HG02588 (cell line): ENCODE data around the gene ZNF581.

Experiments used
- ATAC-seq: cut with Tn5 transposase; IDR thresholded peaks from one replicate; pipeline ENCODE4 v1.9.1; 2021; ENCODE audit warnings: mild to moderate bottlenecking, moderate library complexity; ENCODE audit not compliant: unreplicated experiment

Gene ZNF581

GRCh38 chr19:55611300-55611982, 32.0 kb upstream of the ZNF581 start:
- no peak for ATAC-seq

- ATAC-seq: no peak
These were observed 31.3 kb upstream of the ZNF581 start for GRCh38 chr19:55611983-55612645.

DNA sequence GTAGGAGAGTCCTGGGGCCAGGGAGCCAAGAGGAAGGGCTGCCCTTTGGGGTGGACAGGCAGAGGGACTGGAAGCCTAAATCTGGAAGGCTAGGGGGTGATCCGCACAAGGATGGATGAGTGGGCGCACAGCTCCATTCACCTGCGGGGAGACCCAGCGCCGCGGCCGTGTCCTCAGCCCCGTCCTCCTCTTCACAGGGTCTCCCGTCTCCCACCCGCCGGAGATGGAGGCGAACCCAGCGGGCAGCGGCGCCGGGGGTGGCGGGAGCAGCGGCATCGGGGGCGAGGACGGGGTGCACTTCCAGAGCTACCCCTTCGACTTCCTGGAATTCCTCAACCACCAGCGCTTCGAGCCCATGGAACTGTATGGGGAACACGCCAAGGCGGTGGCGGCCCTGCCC, 30.1 kb upstream of the ZNF581 start:
- no peak for ATAC-seq

DNA sequence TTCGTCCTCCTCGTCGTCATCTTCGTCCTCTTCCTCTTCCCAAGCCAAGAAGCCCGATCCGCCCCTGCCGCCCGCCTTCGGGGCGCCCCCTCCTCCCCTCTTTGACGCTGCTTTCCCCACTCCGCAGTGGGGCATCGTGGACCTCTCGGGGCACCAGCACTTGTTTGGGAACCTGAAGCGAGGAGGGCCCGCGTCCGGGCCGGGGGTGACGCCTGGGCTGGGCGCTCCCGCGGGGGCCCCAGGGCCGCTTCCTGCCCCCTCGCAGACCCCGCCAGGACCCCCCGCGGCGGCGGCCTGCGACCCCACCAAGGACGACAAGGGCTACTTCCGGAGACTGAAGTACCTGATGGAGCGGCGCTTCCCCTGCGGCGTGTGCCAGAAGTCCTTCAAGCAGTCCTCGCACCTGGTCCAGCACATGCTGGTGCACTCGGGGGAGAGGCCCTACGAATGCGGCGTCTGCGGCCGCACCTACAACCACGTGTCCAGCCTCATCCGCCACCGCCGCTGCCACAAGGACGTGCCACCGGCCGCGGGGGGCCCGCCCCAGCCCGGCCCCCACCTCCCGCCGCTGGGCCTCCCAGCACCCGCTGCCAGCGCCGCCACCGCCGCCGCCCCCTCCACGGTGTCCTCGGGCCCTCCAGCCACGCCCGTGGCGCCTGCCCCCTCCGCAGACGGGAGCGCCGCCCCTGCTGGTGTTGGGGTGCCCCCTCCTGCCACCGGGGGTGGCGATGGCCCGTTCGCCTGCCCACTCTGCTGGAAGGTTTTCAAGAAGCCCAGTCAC, 29.3 kb upstream of the ZNF581 start:
- ATAC-seq: no peak

GRCh38 chr19:55614711-55615542, 28.5 kb upstream of the ZNF581 start:
- ATAC-seq: no peak

DNA sequence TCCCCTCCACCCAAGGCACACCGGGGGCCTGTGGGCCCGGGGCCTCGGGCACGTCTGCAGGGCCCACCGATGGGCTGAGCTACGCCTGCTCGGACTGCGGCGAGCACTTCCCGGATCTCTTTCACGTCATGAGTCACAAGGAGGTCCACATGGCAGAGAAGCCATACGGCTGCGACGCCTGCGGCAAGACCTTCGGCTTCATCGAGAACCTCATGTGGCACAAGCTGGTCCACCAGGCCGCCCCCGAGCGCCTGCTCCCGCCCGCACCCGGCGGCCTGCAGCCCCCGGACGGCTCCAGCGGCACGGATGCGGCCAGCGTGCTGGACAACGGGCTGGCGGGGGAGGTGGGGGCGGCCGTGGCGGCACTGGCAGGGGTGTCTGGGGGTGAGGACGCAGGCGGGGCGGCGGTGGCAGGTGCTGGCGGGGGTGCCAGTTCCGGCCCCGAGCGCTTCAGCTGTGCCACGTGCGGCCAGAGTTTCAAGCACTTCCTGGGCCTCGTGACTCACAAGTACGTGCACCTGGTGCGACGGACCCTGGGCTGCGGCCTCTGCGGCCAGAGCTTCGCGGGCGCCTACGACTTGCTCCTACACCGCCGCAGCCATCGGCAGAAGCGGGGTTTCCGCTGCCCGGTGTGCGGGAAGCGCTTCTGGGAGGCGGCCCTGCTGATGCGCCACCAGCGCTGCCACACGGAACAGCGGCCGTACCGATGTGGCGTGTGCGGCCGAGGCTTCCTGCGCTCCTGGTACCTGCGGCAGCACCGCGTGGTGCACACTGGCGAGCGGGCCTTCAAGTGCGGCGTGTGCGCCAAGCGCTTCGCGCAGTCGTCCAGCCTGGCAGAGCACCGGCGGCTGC, 27.7 kb upstream of the ZNF581 start:
- no peak for ATAC-seq

DNA sequence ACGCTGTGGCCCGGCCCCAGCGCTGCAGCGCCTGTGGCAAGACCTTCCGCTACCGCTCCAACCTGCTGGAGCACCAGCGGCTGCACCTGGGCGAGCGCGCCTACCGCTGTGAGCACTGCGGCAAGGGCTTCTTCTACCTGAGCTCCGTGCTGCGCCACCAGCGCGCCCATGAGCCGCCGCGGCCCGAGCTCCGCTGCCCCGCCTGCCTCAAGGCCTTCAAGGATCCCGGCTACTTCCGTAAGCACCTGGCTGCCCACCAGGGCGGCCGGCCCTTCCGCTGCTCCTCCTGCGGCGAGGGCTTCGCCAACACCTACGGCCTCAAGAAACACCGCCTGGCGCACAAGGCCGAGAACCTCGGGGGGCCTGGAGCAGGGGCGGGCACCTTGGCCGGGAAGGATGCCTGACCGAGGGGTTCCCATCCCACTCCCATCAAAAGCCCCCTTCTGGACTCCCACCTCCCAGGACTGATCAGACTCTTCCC, 27.0 kb upstream of the ZNF581 start:
- ATAC-seq: no peak

DNA sequence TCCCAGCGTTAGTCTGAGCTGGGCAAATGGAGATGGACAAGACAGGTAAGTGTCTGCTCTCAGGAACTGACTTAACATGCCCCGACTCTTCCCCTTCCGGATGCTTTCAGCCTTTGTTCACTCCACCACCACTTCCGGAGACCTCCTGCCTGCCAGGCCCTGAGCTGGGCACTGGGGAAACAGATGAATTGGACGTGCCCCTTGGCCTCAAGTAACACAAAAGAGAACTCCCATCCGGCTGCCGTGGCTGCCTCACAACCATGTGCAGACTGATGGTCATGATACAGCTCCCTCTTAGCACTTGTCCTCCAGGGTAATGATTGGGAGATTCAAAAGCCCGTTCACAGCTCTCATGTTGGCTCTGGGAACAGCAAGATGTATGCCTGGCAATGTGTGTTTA, 26.0 kb upstream of the ZNF581 start:
- ATAC-seq: no peak

- no peak for ATAC-seq
These were observed 25.0 kb upstream of the ZNF581 start for GRCh38 chr19:55618426-55618825.

DNA sequence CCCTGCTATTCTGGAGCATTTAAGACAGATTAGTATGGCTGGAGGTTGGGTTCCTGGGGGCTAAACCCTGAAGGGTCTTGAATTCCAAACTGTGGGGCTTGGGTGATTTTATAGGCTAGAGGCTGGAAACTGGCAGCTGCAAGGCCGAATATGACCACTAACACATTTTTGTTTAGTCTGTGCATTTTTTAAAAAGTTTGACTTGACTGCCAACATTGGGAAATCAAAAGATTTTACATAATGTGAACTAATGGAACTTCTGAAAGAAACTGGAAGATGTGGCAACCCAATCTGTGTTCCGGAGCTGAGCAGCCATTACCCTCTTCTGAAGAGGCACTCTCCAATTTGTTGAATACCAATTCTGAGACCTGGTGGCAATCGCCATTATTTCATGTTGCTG, 24.2 kb upstream of the ZNF581 start:
- ATAC-seq: no peak

DNA sequence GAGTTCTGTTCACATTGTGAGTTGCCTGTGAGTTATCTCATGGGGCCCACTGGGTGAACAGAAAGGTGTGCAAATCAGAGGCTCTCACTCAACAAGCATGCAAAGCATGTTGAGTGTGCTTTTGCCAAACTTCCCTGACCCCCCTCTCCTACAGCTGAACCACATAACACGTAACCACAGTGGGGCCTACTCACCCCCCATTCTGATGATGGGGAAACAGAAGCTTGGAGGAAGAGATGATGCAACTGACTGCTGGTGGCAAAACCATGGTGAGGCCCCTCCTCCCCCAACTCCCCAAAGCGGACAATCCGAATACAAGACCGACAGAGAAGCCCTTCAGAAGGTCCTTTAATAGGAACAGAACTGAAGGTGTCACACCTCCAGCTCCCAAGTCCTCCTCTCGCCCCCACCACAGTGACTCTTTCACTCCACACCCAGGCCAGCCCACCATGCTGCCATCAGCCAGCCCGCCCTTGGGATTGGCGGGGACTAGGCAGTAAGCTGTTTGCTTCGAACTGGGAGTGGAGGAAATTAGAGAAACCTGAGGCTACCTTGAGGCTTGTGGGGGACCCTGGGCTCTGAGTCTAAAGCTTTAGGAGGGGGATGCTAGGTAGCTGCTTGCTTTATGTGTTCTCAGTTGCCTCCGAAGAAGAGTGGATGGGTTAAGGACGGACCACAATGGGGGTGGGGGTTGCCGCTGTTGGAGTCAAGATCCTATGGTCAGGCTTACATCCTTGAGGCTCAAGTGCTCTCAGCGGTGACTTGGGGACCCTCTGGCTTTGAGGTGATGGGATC, 22.8 kb upstream of the ZNF581 start:
- no peak for ATAC-seq

- no peak for ATAC-seq
These were observed 22.2 kb upstream of the ZNF581 start for GRCh38 chr19:55621205-55621672.

GRCh38 chr19:55621673-55622231, 21.7 kb upstream of the ZNF581 start:
- no peak for ATAC-seq

GRCh38 chr19:55622242-55622969, 21.0 kb upstream of the ZNF581 start:
- no peak for ATAC-seq

DNA sequence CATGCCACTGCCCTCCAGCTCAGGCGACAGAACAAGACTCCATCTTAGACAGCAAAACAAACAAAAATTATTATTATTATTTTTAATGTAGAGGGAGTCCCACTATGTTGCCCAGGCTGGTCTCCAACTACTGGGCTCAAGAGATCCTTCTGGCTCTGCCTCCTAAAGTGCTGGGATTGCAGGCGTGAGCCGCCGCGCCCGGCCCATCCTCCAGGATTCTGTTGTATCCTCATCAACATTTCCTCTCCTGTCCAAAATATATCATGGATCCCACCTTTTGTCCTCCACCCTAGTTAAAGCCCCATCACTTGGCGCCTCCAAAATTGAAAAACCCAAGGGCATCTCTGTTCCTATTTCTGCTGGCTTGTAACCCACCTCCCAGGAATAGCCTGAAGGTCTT, 20.3 kb upstream of the ZNF581 start:
- ATAC-seq: no peak

DNA sequence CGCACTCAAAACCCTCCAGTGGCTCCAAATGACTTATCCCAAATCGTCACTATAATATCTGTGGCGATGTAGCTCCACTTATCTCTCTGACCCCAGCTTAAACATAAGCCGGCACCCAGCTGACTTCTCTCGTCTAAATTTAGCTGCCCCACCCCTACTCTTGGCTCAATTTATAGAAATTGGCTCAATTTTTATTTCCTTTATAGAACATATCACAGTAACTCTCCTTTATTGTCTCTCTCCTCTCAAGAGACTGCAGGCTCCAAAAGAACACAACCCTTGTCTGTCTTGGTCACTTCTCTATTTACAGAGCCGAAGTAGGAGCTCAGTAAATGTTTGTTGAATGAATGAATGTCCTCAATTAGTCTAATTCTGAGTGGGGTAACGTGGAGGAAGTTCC, 19.9 kb upstream of the ZNF581 start:
- ATAC-seq: no peak

DNA sequence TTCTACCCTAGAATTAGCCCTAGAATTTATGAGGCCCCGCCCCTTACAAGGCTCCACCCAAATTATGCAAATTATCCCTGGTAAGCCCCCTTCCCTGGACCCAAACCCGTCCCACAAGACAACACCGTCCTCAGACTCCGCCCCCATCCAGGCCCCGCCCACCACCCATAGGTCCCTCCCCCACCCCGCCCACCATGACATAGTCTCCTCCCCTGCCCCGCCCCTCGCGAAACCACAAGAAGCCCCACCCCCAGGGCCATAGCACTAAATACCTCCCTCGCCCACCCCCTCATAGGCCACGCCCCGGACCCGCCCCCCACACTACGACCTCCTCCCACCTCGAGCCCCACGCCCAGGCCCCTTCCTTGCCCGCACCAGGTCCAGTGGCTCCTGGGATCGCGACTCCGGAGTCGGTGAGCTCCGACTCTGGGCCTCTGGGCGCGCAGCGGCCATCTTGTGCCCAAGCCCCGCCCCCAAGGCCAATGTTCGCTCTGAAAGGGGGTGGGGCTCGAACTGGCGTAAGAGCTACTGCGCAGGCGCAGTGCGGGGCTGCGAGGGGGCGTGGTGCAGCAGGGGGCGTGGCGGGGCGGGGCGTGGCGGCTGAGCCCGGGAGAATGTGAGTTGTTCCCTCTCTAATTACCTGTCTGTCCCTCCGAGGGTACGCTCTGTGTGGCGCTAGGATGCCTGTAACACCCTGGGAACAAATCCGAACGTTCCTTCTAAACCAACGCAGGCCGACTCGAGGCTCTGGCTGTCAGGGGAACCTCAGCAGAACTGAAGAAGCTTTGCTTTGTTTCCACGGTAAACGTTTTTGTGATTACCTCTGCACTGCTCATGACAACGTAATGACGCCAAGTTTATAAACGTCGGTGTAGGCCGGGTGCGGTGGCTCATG, 19.1 kb upstream of the ZNF581 start, which contains the start of gene ZNF784:
Gene ZNF784 (minus strand): TSS at position 458 of the 895 bp plus-strand sequence. CDS start 5 bp downstream, at position 453.
- ATAC-seq: peak; percentile 64
